Measurements from ENCODE around the gene DCDC2.
A peak's percentile ranks its signal among the peaks of the same experiment; 100 is the strongest.
"Not testable (repeated sequence)": the region's sequence is repeated elsewhere in the genome, so short reads cannot be mapped to it uniquely, and the experiment has no call there.

Gene DCDC2

GRCh38 chr6:24357336-24358218, at the start of gene DCDC2:
Gene DCDC2 (minus strand): TSS chr6:24358059. CDS start chr6:24357750, 309 bp downstream.
- DNase-seq = no peak

- DNase-seq = no peak
Measured at GRCh38 chr6:24405262-24405661, 47.4 kb upstream of the DCDC2 start.

GRCh38 chr6:24403501-24403824, 45.6 kb upstream of the DCDC2 start:
- no peak for DNase-seq

GRCh38 chr6:24402697-24403500, 45.0 kb upstream of the DCDC2 start, which contains the start of gene MRS2:
Gene MRS2 (plus strand): TSS chr6:24402936. CDS start chr6:24403047, 111 bp downstream.
- peak; percentile 14 for DNase-seq

- no peak for DNase-seq
Measured at GRCh38 chr6:24401458-24401857, 43.6 kb upstream of the DCDC2 start.

GRCh38 chr6:24400045-24401039, 42.5 kb upstream of the DCDC2 start:
- DNase-seq = not testable (repeated sequence)

GRCh38 chr6:24397631-24398030, 39.8 kb upstream of the DCDC2 start:
- no peak for DNase-seq

- no peak for DNase-seq
Measured at GRCh38 chr6:24396824-24397223, 39.0 kb upstream of the DCDC2 start.

- no peak for DNase-seq
Measured at GRCh38 chr6:24394780-24395437, 37.0 kb upstream of the DCDC2 start.

- no peak for DNase-seq
Measured at GRCh38 chr6:24394061-24394779, 36.4 kb upstream of the DCDC2 start.

- no peak for DNase-seq
Measured at GRCh38 chr6:24391756-24392405, 34.0 kb upstream of the DCDC2 start.

GRCh38 chr6:24391208-24391607, 33.3 kb upstream of the DCDC2 start:
- DNase-seq = no peak

GRCh38 chr6:24387818-24388217, 30.0 kb upstream of the DCDC2 start:
- no peak for DNase-seq

- DNase-seq = no peak
Measured at GRCh38 chr6:24385536-24386269, 27.8 kb upstream of the DCDC2 start.

- DNase-seq = not testable (repeated sequence)
Measured at GRCh38 chr6:24384369-24385130, 26.7 kb upstream of the DCDC2 start.

- not testable (repeated sequence) for DNase-seq
Measured at GRCh38 chr6:24382891-24383494, 25.1 kb upstream of the DCDC2 start.

GRCh38 chr6:24382220-24382540, 24.3 kb upstream of the DCDC2 start:
- no peak for DNase-seq

GRCh38 chr6:24381476-24382219, 23.8 kb upstream of the DCDC2 start:
- no peak for DNase-seq

All from amniotic stem cell (primary cell).